SK-N-SH treated with all-trans-retinoic acid at 6 μM for 48 hours (cell line): Measurements from ENCODE around the gene FRMD4B.

Experiments used
- ATAC-seq: fragments of 200-7000 bp; cut with Tn5 transposase; 3 replicates; pipeline ENCODE4 v1.9.1; 2020; ENCODE audit warnings: mild to moderate bottlenecking, moderate library complexity
- ARNTL ChIP-seq: fragments of 450-650 bp; formaldehyde crosslinking; IDR thresholded peaks from 2 replicates; pipeline ENCODE4 v1.5.0; 2020; ENCODE audit warnings: low read depth, mild to moderate bottlenecking, moderate library complexity, borderline replicate concordance
- BACH2 ChIP-seq: fragments of 250-450 bp; sonication (Bioruptor Pico); IDR thresholded peaks from 2 replicates; pipeline ENCODE4 v1.9.0; 2021; ENCODE audit warnings: mild to moderate bottlenecking, borderline replicate concordance
- ESRRG ChIP-seq: fragments of 250-450 bp; sonication (Bioruptor Pico); IDR thresholded peaks from 2 replicates; pipeline ENCODE4 v1.6.1; 2021; ENCODE audit warnings: mild to moderate bottlenecking
- GLIS3 ChIP-seq: fragments of 250-450 bp; sonication (Bioruptor Pico); IDR thresholded peaks from 2 replicates; pipeline ENCODE4 v1.5.0; 2020; ENCODE audit warnings: mild to moderate bottlenecking, moderate library complexity
- ISL1 ChIP-seq: fragments of 250-450 bp; sonication (Bioruptor Pico); IDR thresholded peaks from 2 replicates; pipeline ENCODE4 v2.1.2; 2022; ENCODE audit warnings: mild to moderate bottlenecking, moderate library complexity
- OSR1 ChIP-seq: fragments of 250-450 bp; sonication (Bioruptor Pico); IDR thresholded peaks from 2 replicates; pipeline ENCODE4 v1.8.0; 2022; ENCODE audit warnings: moderate library complexity, mild to moderate bottlenecking, inconsistent platforms
- PPARA ChIP-seq: fragments of 250-450 bp; sonication (Bioruptor Pico); IDR thresholded peaks from 2 replicates; pipeline ENCODE4 v1.5.0; 2020; ENCODE audit warnings: mild to moderate bottlenecking, borderline replicate concordance
- RARB ChIP-seq: fragments of 250-450 bp; sonication (Bioruptor Pico); IDR thresholded peaks from 2 replicates; pipeline ENCODE4 v1.8.0; 2021; ENCODE audit warnings: mild to moderate bottlenecking, moderate library complexity
- SNAI2 ChIP-seq: fragments of 250-450 bp; sonication (Bioruptor Pico); IDR thresholded peaks from 2 replicates; pipeline ENCODE4 v1.5.0; 2020; ENCODE audit warnings: mild to moderate bottlenecking, moderate library complexity
- TCF4 ChIP-seq: fragments of 250-450 bp; sonication (Bioruptor Pico); IDR thresholded peaks from 2 replicates; pipeline ENCODE4 v1.8.0; 2021; ENCODE audit warnings: mild to moderate bottlenecking, moderate library complexity, borderline replicate concordance
- TOX ChIP-seq: fragments of 250-450 bp; sonication (Bioruptor Pico); IDR thresholded peaks from 2 replicates; pipeline ENCODE4 v1.8.0; 2021; ENCODE audit warnings: mild to moderate bottlenecking, moderate library complexity, borderline replicate concordance
- ZC3H10 ChIP-seq: fragments of 250-450 bp; sonication (Bioruptor Pico); IDR thresholded peaks from 2 replicates; pipeline ENCODE4 v1.5.1; 2021; ENCODE audit warnings: mild to moderate bottlenecking, moderate library complexity
- ZFP3 ChIP-seq: fragments of 250-450 bp; sonication (Bioruptor Pico); IDR thresholded peaks from 2 replicates; pipeline ENCODE4 v1.5.0; 2020; ENCODE audit warnings: mild to moderate bottlenecking, moderate library complexity
- ZFP30 ChIP-seq: fragments of 450-650 bp; formaldehyde crosslinking; IDR thresholded peaks from 2 replicates; pipeline ENCODE4 v1.5.0; 2022; ENCODE audit warnings: mild to moderate bottlenecking, moderate library complexity
- ZNF565 ChIP-seq: fragments of 450-650 bp; formaldehyde crosslinking; conservative IDR thresholded peaks from 2 replicates; pipeline ENCODE4 v1.5.0; 2020; ENCODE audit warnings: low read depth, mild to moderate bottlenecking, moderate library complexity
- ZNF70 ChIP-seq: fragments of 450-650 bp; formaldehyde crosslinking; IDR thresholded peaks from 2 replicates; pipeline ENCODE4 v1.5.0; 2020; ENCODE audit warnings: mild to moderate bottlenecking, moderate library complexity
- ZNF8 ChIP-seq: fragments of 450-650 bp; formaldehyde crosslinking; IDR thresholded peaks from 2 replicates; pipeline ENCODE4 v1.5.0; 2020; ENCODE audit warnings: mild to moderate bottlenecking, moderate library complexity
- TF ChIP-seq, protein P1 (sequence below): fragments of 250-450 bp; sonication (Bioruptor Pico); IDR thresholded peaks from 2 replicates; pipeline ENCODE4 v1.5.0; 2020; ENCODE audit warnings: mild to moderate bottlenecking, moderate library complexity
- TF ChIP-seq, protein P2 (sequence below): fragments of 250-450 bp; sonication (Bioruptor Pico); IDR thresholded peaks from 2 replicates; pipeline ENCODE4 v1.5.1; 2021; ENCODE audit warnings: mild to moderate bottlenecking, moderate library complexity
- TF ChIP-seq, protein P3 (sequence below): fragments of 250-450 bp; sonication (Bioruptor Pico); IDR thresholded peaks from 2 replicates; pipeline ENCODE4 v1.8.0; 2020; ENCODE audit warnings: mild to moderate bottlenecking, moderate library complexity, borderline replicate concordance
- TF ChIP-seq, protein P4 (sequence below): fragments of 250-450 bp; sonication (Bioruptor Pico); IDR thresholded peaks from 2 replicates; pipeline ENCODE4 v1.5.1; 2020; ENCODE audit warnings: low read depth, mild to moderate bottlenecking, moderate library complexity

The FRMD4B gene

DNA sequence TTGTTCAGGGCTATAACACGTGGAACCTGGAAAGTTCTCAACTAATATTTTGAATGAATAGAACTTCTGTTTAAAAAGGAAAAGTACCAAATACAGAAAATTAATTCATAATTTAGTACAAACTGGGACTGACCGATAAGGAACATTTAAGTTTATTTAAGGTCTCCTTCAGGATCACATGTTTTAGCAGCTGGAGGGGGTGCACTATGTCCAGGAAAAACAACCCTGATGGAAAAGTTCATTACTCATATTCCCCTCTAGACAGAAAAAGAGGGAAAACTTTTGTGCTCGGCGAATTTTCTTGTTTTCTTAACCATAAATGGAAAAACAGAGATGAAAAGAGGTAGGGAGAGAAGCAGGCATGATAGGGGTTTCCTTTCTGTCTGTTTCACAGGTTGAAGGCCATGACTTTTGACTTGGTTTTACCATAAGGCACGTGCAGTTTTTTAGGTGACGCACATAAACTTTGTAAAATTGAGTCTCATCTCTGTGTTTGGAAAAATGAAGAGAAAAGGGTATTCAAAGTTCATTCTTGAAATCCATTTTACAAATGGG lies 26.5 kb downstream of the FRMD4B start:
- TF ChIP-seq, protein P1, sequence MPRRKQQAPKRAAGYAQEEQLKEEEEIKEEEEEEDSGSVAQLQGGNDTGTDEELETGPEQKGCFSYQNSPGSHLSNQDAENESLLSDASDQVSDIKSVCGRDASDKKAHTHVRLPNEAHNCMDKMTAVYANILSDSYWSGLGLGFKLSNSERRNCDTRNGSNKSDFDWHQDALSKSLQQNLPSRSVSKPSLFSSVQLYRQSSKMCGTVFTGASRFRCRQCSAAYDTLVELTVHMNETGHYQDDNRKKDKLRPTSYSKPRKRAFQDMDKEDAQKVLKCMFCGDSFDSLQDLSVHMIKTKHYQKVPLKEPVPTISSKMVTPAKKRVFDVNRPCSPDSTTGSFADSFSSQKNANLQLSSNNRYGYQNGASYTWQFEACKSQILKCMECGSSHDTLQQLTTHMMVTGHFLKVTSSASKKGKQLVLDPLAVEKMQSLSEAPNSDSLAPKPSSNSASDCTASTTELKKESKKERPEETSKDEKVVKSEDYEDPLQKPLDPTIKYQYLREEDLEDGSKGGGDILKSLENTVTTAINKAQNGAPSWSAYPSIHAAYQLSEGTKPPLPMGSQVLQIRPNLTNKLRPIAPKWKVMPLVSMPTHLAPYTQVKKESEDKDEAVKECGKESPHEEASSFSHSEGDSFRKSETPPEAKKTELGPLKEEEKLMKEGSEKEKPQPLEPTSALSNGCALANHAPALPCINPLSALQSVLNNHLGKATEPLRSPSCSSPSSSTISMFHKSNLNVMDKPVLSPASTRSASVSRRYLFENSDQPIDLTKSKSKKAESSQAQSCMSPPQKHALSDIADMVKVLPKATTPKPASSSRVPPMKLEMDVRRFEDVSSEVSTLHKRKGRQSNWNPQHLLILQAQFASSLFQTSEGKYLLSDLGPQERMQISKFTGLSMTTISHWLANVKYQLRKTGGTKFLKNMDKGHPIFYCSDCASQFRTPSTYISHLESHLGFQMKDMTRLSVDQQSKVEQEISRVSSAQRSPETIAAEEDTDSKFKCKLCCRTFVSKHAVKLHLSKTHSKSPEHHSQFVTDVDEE (CRISPR knock-in tag) = no peak
- TF ChIP-seq ARNTL = no peak
- no peak for TF ChIP-seq TCF4 (CRISPR knock-in tag)
- TF ChIP-seq, protein P2, sequence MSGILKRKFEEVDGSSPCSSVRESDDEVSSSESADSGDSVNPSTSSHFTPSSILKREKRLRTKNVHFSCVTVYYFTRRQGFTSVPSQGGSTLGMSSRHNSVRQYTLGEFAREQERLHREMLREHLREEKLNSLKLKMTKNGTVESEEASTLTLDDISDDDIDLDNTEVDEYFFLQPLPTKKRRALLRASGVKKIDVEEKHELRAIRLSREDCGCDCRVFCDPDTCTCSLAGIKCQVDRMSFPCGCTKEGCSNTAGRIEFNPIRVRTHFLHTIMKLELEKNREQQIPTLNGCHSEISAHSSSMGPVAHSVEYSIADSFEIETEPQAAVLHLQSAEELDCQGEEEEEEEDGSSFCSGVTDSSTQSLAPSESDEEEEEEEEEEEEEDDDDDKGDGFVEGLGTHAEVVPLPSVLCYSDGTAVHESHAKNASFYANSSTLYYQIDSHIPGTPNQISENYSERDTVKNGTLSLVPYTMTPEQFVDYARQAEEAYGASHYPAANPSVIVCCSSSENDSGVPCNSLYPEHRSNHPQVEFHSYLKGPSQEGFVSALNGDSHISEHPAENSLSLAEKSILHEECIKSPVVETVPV (CRISPR knock-in tag) = no peak
- TF ChIP-seq RARB (CRISPR knock-in tag) = no peak
- no peak for TF ChIP-seq ISL1 (CRISPR knock-in tag)
- TF ChIP-seq PPARA (CRISPR knock-in tag) = no peak
- TF ChIP-seq ZNF565 (CRISPR knock-in tag) = no peak
- TF ChIP-seq ZFP30 = no peak
- no peak for TF ChIP-seq ZFP3 (CRISPR knock-in tag)
- no peak for TF ChIP-seq ZNF70 (CRISPR knock-in tag)
- no peak for TF ChIP-seq BACH2 (CRISPR knock-in tag)
- no peak for TF ChIP-seq OSR1 (CRISPR knock-in tag)
- TF ChIP-seq ZNF8 (CRISPR knock-in tag) = no peak
- no peak for TF ChIP-seq ZC3H10
- TF ChIP-seq, protein P3, sequence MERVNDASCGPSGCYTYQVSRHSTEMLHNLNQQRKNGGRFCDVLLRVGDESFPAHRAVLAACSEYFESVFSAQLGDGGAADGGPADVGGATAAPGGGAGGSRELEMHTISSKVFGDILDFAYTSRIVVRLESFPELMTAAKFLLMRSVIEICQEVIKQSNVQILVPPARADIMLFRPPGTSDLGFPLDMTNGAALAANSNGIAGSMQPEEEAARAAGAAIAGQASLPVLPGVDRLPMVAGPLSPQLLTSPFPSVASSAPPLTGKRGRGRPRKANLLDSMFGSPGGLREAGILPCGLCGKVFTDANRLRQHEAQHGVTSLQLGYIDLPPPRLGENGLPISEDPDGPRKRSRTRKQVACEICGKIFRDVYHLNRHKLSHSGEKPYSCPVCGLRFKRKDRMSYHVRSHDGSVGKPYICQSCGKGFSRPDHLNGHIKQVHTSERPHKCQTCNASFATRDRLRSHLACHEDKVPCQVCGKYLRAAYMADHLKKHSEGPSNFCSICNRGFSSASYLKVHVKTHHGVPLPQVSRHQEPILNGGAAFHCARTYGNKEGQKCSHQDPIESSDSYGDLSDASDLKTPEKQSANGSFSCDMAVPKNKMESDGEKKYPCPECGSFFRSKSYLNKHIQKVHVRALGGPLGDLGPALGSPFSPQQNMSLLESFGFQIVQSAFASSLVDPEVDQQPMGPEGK (CRISPR knock-in tag) = no peak
- no peak for TF ChIP-seq SNAI2 (CRISPR knock-in tag)
- TF ChIP-seq TOX = no peak
- TF ChIP-seq, protein P4, sequence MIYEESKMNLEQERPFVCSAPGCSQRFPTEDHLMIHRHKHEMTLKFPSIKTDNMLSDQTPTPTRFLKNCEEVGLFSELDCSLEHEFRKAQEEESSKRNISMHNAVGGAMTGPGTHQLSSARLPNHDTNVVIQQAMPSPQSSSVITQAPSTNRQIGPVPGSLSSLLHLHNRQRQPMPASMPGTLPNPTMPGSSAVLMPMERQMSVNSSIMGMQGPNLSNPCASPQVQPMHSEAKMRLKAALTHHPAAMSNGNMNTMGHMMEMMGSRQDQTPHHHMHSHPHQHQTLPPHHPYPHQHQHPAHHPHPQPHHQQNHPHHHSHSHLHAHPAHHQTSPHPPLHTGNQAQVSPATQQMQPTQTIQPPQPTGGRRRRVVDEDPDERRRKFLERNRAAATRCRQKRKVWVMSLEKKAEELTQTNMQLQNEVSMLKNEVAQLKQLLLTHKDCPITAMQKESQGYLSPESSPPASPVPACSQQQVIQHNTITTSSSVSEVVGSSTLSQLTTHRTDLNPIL (CRISPR knock-in tag) = no peak
- no peak for ATAC-seq

DNA sequence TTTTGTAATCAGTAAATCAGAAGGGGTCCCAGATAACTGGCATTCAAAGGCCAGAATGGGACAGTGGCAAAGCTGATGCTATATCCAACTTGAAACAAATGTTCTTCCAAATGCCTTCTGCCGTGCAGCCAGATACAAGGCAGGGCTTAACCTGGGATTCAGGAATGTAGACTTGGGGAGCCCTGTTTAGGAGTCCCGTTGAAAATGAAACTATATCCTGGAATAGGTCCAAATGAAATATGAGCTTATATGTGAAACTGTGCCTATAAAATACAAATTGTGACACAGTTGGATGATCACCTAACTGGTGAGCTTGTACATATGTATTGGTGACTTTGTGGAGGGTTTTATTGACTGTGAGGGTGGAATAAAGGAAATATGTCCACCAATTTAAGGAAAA lies 28.7 kb downstream of the FRMD4B start:
- TF ChIP-seq, protein P1 (CRISPR knock-in tag) = no peak
- no peak for TF ChIP-seq ZFP30
- TF ChIP-seq GLIS3 (CRISPR knock-in tag) = no peak
- no peak for TF ChIP-seq ZNF70 (CRISPR knock-in tag)
- TF ChIP-seq, protein P4 (CRISPR knock-in tag) = no peak
- TF ChIP-seq ESRRG (CRISPR knock-in tag) = no peak
- no peak for TF ChIP-seq ZNF565 (CRISPR knock-in tag)
- TF ChIP-seq ISL1 (CRISPR knock-in tag) = no peak
- ATAC-seq = peak; percentile 26; the same call in 2 of the 3 replicates
